K562 (cell line): ENCODE data around the gene ENTPD5. TPM values are rescaled to one million over a fixed set of nuclear protein-coding genes. Genes with fewer than 3 reads are reported as not detected.
A peak's percentile ranks its signal among the peaks of the same experiment; 100 is the strongest.

Experiments
- ARID2 ChIP-seq: fragments of 450-650 bp; IDR thresholded peaks from 2 replicates; pipeline ENCODE4 v1.6.1; 2017; ENCODE audit warnings: antibody characterized with exemption, mild to moderate bottlenecking
- CBX1 ChIP-seq: sonication (generic); IDR thresholded peaks from 2 replicates; pipeline ENCODE4 v1.6.1; 2016; ENCODE audit warnings: antibody characterized with exemption, low read depth, mild to moderate bottlenecking
- CHD2 ChIP-seq: IDR thresholded peaks from 2 replicates; pipeline ENCODE4 v1.6.1; 2011; ENCODE audit warnings: low read depth, low read length
- EP400 ChIP-seq: fragments of 450-650 bp; IDR thresholded peaks from 2 replicates; pipeline ENCODE4 v1.6.1; 2017; ENCODE audit warnings: antibody characterized with exemption, mild to moderate bottlenecking, moderate library complexity
- FIP1L1 ChIP-seq: fragments of 200-400 bp; formaldehyde crosslinking; IDR thresholded peaks from 2 replicates; pipeline ENCODE4 v1.6.1; 2018; ENCODE audit warnings: mild to moderate bottlenecking, low read depth, low read length; ENCODE audit not compliant: poor library complexity, severe bottlenecking
- HMG20A ChIP-seq: fragments of 450-650 bp; formaldehyde crosslinking; conservative IDR thresholded peaks from 2 replicates; pipeline ENCODE4 v1.4.0; 2020; ENCODE audit warnings: mild to moderate bottlenecking, mixed read lengths
- MAFG ChIP-seq: fragments of 450-650 bp; conservative IDR thresholded peaks from 2 replicates; pipeline ENCODE4 v1.6.1; 2016; ENCODE audit warnings: missing genetic modification characterization, missing compliant biosample characterization
- MCM7 ChIP-seq, 2 experiments: fragments of 450-650 bp; IDR thresholded peaks; 2 replicates each; pipeline ENCODE4 v1.6.1; 2016 to 2018
- MECOM ChIP-seq: fragments of 250-450 bp; sonication (Bioruptor Pico); IDR thresholded peaks from 2 replicates; pipeline ENCODE4 v1.8.0; 2022; ENCODE audit warnings: inconsistent platforms
- NFE2L1 ChIP-seq: fragments of 450-650 bp; IDR thresholded peaks from 2 replicates; pipeline ENCODE4 v1.6.1; 2016; ENCODE audit warnings: missing genetic modification characterization, low read depth, mild to moderate bottlenecking, missing compliant biosample characterization, moderate library complexity, borderline replicate concordance
- NFIX ChIP-seq: fragments of 250-450 bp; sonication (Bioruptor Pico); IDR thresholded peaks from 2 replicates; pipeline ENCODE4 v1.4.0; 2020; ENCODE audit warnings: low read depth, mild to moderate bottlenecking, moderate library complexity
- PHTF2 ChIP-seq: fragments of 250-450 bp; sonication (Bioruptor Pico); IDR thresholded peaks from 2 replicates; pipeline ENCODE4 v1.5.0; 2021; ENCODE audit warnings: mild to moderate bottlenecking
- PRPF4 ChIP-seq: fragments of 200-400 bp; formaldehyde crosslinking; IDR thresholded peaks from one replicate; pipeline ENCODE4 v1.6.1; 2017; ENCODE audit warnings: low read length, low read depth, mild to moderate bottlenecking; ENCODE audit not compliant: insufficient read depth, poor library complexity, severe bottlenecking
- SOX6 ChIP-seq: fragments of 450-650 bp; IDR thresholded peaks from 2 replicates; pipeline ENCODE4 v1.6.1; 2014; ENCODE audit warnings: mild to moderate bottlenecking
- ZNF140 ChIP-seq: fragments of 250-450 bp; sonication (Bioruptor Pico); IDR thresholded peaks from 2 replicates; pipeline ENCODE4 v1.8.0; 2021; ENCODE audit warnings: moderate library complexity, mild to moderate bottlenecking, inconsistent platforms
- ZNF354B ChIP-seq: fragments of 250-450 bp; sonication (Bioruptor Pico); IDR thresholded peaks from 2 replicates; pipeline ENCODE4 v1.4.0; 2020
- ZNF696 ChIP-seq: fragments of 250-450 bp; sonication (Bioruptor Pico); conservative IDR thresholded peaks from 2 replicates; pipeline ENCODE4 v1.4.0; 2020; ENCODE audit warnings: mild to moderate bottlenecking, moderate library complexity
- ZNF778 ChIP-seq: fragments of 450-650 bp; formaldehyde crosslinking; IDR thresholded peaks from 2 replicates; pipeline ENCODE4 v1.4.0; 2020; ENCODE audit warnings: mild to moderate bottlenecking, moderate library complexity
- polyA plus RNA-seq, 8 experiments: library from polyadenylated mRNA; depleted of rRNA in 4 of 8; stranded (reverse) in 5 of 8; unstranded in 3 of 8; fragments of >200 nt; fragmentation: Nextera tagmentation in 2 of 8; fragmentation: Illumina TruSeq in 1 of 8; extraction: Ambion mirVana in 2 of 8; extraction: Trizol in 1 of 8; gene quantifications; 2 replicates each; pipeline versions ENCODE4 v1.2.1 to v1.2.3, GENCODE V29; 2011 to 2014; ENCODE audit warnings: inconsistent platforms in 1 of 8, missing spikeins in 1 of 8
- total RNA-seq, 7 experiments: library from RNA; depleted of rRNA in 6 of 7; stranded (reverse); fragments of >200 nt in 6 of 7; fragmentation: Illumina TruSeq in 2 of 7; extraction: Trizol in 2 of 7; gene quantifications; 2 replicates each; pipeline versions ENCODE4 v1.2.1 to v1.2.3, GENCODE V29; 2011 to 2021; ENCODE audit warnings: low replicate concordance in 1 of 7
- TF ChIP-seq, protein P1 (sequence below): fragments of 200-600 bp; sonication (generic); IDR thresholded peaks from one replicate; pipeline ENCODE4 v1.6.1; 2012; ENCODE audit warnings: mild to moderate bottlenecking, low read depth, low read length, inconsistent platforms

Gene ENTPD5
- total and polyA plus RNA-seq, 9 of the 15 experiments (the other 6 are each of a cell fraction or from before 2014, with no cell fraction given): 2.7 to 15.3 (median 10.3) TPM

DNA sequence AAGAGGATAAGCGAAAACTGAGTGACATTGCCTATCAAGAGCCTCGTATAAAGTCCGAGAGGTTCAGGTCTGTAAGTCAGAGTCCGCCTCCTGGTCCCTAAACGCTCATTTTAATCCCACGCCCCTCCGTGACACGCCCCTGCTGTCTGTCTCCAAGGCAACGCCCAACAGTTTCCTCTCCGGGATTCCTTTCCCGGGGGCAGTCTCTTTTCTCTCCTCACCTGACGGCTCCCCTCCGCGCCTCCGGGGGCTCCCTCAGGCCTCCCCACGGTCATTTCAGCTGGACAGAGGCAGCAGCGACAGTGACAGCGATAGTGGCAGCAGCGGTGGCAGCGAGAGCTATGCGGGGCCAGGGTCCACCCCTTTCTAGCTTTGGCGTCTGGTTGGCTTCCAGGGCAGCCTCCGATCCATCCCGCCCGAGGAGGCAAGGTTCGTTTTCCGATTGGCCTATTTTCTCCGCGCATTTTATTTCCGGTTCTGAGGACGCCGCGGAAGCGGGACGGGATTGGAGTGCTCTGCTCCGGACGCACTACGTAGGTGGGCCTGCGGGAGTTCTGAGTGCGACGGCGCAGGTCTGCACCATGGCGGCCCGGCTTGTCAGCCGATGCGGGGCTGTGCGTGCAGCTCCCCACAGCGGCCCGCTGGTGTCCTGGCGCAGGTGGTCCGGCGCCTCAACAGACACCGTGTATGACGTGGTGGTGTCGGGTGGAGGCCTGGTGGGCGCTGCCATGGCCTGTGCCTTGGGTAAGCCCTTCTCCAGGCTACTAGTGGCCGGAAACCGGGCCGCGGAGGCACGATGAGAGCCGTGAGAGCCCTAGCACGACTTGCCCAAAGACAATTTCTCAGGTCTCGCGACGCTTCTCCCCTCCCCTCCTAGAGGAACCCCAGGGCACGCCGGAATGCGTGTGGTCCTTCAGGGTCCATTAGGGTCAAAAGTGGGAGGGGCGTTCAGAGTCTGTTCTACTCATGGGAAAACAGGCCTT lies 69.0 kb downstream of the ENTPD5 start, which contains the start of the genes COQ6 and FAM161B (continued):
- TF ChIP-seq, protein P1, sequence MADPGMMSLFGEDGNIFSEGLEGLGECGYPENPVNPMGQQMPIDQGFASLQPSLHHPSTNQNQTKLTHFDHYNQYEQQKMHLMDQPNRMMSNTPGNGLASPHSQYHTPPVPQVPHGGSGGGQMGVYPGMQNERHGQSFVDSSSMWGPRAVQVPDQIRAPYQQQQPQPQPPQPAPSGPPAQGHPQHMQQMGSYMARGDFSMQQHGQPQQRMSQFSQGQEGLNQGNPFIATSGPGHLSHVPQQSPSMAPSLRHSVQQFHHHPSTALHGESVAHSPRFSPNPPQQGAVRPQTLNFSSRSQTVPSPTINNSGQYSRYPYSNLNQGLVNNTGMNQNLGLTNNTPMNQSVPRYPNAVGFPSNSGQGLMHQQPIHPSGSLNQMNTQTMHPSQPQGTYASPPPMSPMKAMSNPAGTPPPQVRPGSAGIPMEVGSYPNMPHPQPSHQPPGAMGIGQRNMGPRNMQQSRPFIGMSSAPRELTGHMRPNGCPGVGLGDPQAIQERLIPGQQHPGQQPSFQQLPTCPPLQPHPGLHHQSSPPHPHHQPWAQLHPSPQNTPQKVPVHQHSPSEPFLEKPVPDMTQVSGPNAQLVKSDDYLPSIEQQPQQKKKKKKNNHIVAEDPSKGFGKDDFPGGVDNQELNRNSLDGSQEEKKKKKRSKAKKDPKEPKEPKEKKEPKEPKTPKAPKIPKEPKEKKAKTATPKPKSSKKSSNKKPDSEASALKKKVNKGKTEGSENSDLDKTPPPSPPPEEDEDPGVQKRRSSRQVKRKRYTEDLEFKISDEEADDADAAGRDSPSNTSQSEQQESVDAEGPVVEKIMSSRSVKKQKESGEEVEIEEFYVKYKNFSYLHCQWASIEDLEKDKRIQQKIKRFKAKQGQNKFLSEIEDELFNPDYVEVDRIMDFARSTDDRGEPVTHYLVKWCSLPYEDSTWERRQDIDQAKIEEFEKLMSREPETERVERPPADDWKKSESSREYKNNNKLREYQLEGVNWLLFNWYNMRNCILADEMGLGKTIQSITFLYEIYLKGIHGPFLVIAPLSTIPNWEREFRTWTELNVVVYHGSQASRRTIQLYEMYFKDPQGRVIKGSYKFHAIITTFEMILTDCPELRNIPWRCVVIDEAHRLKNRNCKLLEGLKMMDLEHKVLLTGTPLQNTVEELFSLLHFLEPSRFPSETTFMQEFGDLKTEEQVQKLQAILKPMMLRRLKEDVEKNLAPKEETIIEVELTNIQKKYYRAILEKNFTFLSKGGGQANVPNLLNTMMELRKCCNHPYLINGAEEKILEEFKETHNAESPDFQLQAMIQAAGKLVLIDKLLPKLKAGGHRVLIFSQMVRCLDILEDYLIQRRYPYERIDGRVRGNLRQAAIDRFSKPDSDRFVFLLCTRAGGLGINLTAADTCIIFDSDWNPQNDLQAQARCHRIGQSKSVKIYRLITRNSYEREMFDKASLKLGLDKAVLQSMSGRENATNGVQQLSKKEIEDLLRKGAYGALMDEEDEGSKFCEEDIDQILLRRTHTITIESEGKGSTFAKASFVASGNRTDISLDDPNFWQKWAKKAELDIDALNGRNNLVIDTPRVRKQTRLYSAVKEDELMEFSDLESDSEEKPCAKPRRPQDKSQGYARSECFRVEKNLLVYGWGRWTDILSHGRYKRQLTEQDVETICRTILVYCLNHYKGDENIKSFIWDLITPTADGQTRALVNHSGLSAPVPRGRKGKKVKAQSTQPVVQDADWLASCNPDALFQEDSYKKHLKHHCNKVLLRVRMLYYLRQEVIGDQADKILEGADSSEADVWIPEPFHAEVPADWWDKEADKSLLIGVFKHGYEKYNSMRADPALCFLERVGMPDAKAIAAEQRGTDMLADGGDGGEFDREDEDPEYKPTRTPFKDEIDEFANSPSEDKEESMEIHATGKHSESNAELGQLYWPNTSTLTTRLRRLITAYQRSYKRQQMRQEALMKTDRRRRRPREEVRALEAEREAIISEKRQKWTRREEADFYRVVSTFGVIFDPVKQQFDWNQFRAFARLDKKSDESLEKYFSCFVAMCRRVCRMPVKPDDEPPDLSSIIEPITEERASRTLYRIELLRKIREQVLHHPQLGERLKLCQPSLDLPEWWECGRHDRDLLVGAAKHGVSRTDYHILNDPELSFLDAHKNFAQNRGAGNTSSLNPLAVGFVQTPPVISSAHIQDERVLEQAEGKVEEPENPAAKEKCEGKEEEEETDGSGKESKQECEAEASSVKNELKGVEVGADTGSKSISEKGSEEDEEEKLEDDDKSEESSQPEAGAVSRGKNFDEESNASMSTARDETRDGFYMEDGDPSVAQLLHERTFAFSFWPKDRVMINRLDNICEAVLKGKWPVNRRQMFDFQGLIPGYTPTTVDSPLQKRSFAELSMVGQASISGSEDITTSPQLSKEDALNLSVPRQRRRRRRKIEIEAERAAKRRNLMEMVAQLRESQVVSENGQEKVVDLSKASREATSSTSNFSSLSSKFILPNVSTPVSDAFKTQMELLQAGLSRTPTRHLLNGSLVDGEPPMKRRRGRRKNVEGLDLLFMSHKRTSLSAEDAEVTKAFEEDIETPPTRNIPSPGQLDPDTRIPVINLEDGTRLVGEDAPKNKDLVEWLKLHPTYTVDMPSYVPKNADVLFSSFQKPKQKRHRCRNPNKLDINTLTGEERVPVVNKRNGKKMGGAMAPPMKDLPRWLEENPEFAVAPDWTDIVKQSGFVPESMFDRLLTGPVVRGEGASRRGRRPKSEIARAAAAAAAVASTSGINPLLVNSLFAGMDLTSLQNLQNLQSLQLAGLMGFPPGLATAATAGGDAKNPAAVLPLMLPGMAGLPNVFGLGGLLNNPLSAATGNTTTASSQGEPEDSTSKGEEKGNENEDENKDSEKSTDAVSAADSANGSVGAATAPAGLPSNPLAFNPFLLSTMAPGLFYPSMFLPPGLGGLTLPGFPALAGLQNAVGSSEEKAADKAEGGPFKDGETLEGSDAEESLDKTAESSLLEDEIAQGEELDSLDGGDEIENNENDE: no peak
- TF ChIP-seq MCM7 (IDR thresholded peaks at IDR 0.05) (no peak), ZNF140 (no peak), ZNF778 (CRISPR knock-in tag) (no peak), EP400 (peak; percentile 88), FIP1L1 (peak; percentile 30), HMG20A (CRISPR knock-in tag) (no peak), ARID2 (no peak), MAFG (tag) (no peak), NFIX (no peak), CHD2 (peak; percentile 80), ZNF696 (CRISPR knock-in tag) (no peak), CBX1 (0 out of 2 replicates have a peak, but pooled peaks have one; percentile 64), NFE2L1 (tag) (no peak), MECOM (CRISPR knock-in tag) (no peak), ZNF354B (CRISPR knock-in tag) (no peak), SOX6 (no peak), PHTF2 (CRISPR knock-in tag) (no peak), PRPF4 (no peak)
